K562 (cell line): Measurements from ENCODE around the gene LRIT3. TPM values are rescaled to one million over a fixed set of nuclear protein-coding genes. Genes with fewer than 3 reads are reported as not detected.

Experiments used
- ATAC-seq: fragments of 200-7000 bp; cut with Tn5 transposase; 3 replicates; pipeline ENCODE4 v1.9.1; 2020; ENCODE audit warnings: moderate library complexity
- BruUV-seq: library from RNA; stranded (reverse); fragments of 400-500 nt; replicated peaks from 2 replicates; lab custom pipeline; 2021; lab: Mats Ljungman, UMichigan
- CTCF ChIA-PET: fragments of 300-600 bp; formaldehyde crosslinking; extraction: SDS; loops from one replicate; lab custom pipeline; 2021; ENCODE audit warnings: low intra/inter-chr PET ratio; lab: Yijun Ruan, JAX
- POLR2A ChIA-PET: fragments of 300-600, 350-650 bp; sonication (Branson Sonifier 250); formaldehyde crosslinking; extraction: SDS; loops from one replicate; lab custom pipeline; 2021; ENCODE audit warnings: antibody characterized with exemption, inconsistent platforms; lab: Yijun Ruan, JAX
- DNase-seq, 4 experiments: peaks; one replicate each; pipeline versions ENCODE4 v3.0.0 to v3.0.0-alpha.2; 2011 to 2018; ENCODE audit warnings: low spot score in 3 of 4, mixed read lengths in 3 of 4; ENCODE audit errors: extremely low read depth in 1 of 4
- FAIRE-seq: peaks from 2 replicates; lab custom pipeline; 2011; peaks lifted over from hg19 to GRCh38; lab: Jason Lieb, UNC
- H2AFZ ChIP-seq: 2 replicates; pipeline ENCODE4 v1.6.0; 2011; ENCODE audit warnings: low read depth, low read length, control low read depth, inconsistent platforms
- H3K27ac ChIP-seq: fragments of 200-600 bp; 3 replicates; pipeline ENCODE4 v1.8.0; 2011; ENCODE audit warnings: low read depth, mild to moderate bottlenecking, control low read depth, inconsistent platforms, low read length, moderate library complexity, mixed read lengths; ENCODE audit errors: extremely low read depth
- H3K27me3 ChIP-seq, 2 experiments: fragments of 300-600 bp in 1 of 2; 2 replicates in 1 of 2; 3 replicates in 1 of 2; pipeline versions ENCODE4 v1.6.0 to v1.8.0; 2011; ENCODE audit warnings: inconsistent platforms in 2 of 2, low read length in 2 of 2, mild to moderate bottlenecking in 1 of 2, mixed read lengths in 1 of 2, moderate library complexity in 1 of 2; ENCODE audit not compliant: control insufficient read depth in 2 of 2, insufficient read depth in 2 of 2
- H3K36me3 ChIP-seq: fragments of 300-600 bp; 3 replicates; pipeline ENCODE4 v1.8.0; 2011; ENCODE audit warnings: mild to moderate bottlenecking, low read length, inconsistent platforms; ENCODE audit not compliant: control insufficient read depth, insufficient read depth
- H3K4me1 ChIP-seq, 2 experiments: fragments of 200-600 bp in 1 of 2; replicated peaks in 1 of 2; 2 replicates in 1 of 2; 3 replicates in 1 of 2; pipeline versions ENCODE4 v1.5.1 to v1.8.0; 2011; ENCODE audit warnings: inconsistent platforms in 2 of 2, low read length in 2 of 2, mild to moderate bottlenecking in 1 of 2, mixed read lengths in 1 of 2, moderate library complexity in 1 of 2; ENCODE audit not compliant: control insufficient read depth in 2 of 2, insufficient read depth in 2 of 2
- H3K4me2 ChIP-seq: 2 replicates; pipeline ENCODE4 v1.6.1; 2011; ENCODE audit warnings: low read length, control low read depth, inconsistent platforms, mixed read lengths; ENCODE audit not compliant: insufficient read depth
- H3K4me3 ChIP-seq: fragments of 200-600 bp; sonication (generic), shearing (Covaris generic); 2 replicates; pipeline ENCODE4 v1.5.1; 2016; ENCODE audit warnings: control low read depth, inconsistent platforms
- H3K79me2 ChIP-seq: fragments of 200-600 bp; 3 replicates; pipeline ENCODE4 v1.8.0; 2011; ENCODE audit warnings: low read length, inconsistent platforms; ENCODE audit not compliant: control insufficient read depth, insufficient read depth
- H3K9ac ChIP-seq, 2 experiments: 2 replicates each; pipeline versions ENCODE4 v1.6.0 to v1.6.1; 2011; ENCODE audit warnings: low read depth in 2 of 2, low read length in 2 of 2, control low read depth in 1 of 2, inconsistent platforms in 1 of 2, mild to moderate bottlenecking in 1 of 2, mixed read lengths in 1 of 2; ENCODE audit not compliant: insufficient read depth in 1 of 2
- H3K9me1 ChIP-seq: one replicate; pipeline ENCODE4 v1.6.0; 2011; ENCODE audit warnings: inconsistent platforms, mild to moderate bottlenecking, low read length, moderate library complexity; ENCODE audit not compliant: control insufficient read depth, insufficient read depth
- H3K9me3 ChIP-seq: replicated peaks from 2 replicates; pipeline ENCODE4 v1.5.1; 2011; ENCODE audit warnings: low read depth, low read length, inconsistent platforms; ENCODE audit not compliant: control insufficient read depth, insufficient read depth
- H4K20me1 ChIP-seq: replicated peaks from 2 replicates; pipeline ENCODE4 v1.6.1; 2011; ENCODE audit warnings: low read length, inconsistent platforms, mixed read lengths; ENCODE audit not compliant: control insufficient read depth, insufficient read depth
- L3MBTL2 ChIP-seq: fragments of 450-650 bp; IDR thresholded peaks from 2 replicates; pipeline ENCODE4 v1.6.1; 2016; ENCODE audit warnings: mild to moderate bottlenecking, moderate library complexity
- MAZ ChIP-seq, 2 experiments: fragments of 450-650 bp in 1 of 2; sonication (generic) in 1 of 2; formaldehyde crosslinking; IDR thresholded peaks in 1 of 2; conservative IDR thresholded peaks in 1 of 2; 2 replicates each; pipeline versions ENCODE4 v1.4.0 to v1.5.0; 2020; ENCODE audit warnings: mild to moderate bottlenecking in 1 of 2, missing genetic modification reagents in 1 of 2
- PBX2 ChIP-seq, 2 experiments: IDR thresholded peaks in 1 of 2; conservative IDR thresholded peaks in 1 of 2; 2 replicates each; pipeline ENCODE4 v1.6.1; 2016; ENCODE audit warnings: low read depth in 2 of 2, mild to moderate bottlenecking in 1 of 2, missing compliant biosample characterization in 1 of 2, missing genetic modification characterization in 1 of 2, moderate library complexity in 1 of 2
- PCBP1 ChIP-seq: fragments of 200-400 bp; formaldehyde crosslinking; IDR thresholded peaks from 2 replicates; pipeline ENCODE4 v1.6.1; 2018; ENCODE audit warnings: mild to moderate bottlenecking, low read depth, low read length; ENCODE audit not compliant: poor library complexity, severe bottlenecking
- ZNF174 ChIP-seq: fragments of 250-450 bp; sonication (Bioruptor Pico); IDR thresholded peaks from 2 replicates; pipeline ENCODE4 v1.4.0; 2020; ENCODE audit warnings: mild to moderate bottlenecking
- WGBS: fragments of 100-300 bp; shearing (Covaris generic); methylation state at CpG from one replicate; pipeline ENCODE4 v1.1.6; 2016; ENCODE audit warnings: low coverage, mixed read lengths; ENCODE audit not compliant: insufficient coverage; ENCODE audit errors: missing lambda C conversion rate; 5-methylcytosine and 5-hydroxymethylcytosine counted together
- in situ Hi-C: fragments of 300-500 bp; cut with MboI; formaldehyde crosslinking; loops from 4 replicates; pipeline ENCODE4 v1.15.0; 2018; ENCODE audit warnings: inconsistent platforms, mixed read lengths
- intact Hi-C: fragments of 100-400 bp; cut with micrococcal nuclease; formaldehyde crosslinking; loops from 2 replicates; pipeline ENCODE4 v1.14.2; 2022
- polyA plus RNA-seq, 8 experiments: library from polyadenylated mRNA; depleted of rRNA in 4 of 8; stranded (reverse) in 5 of 8; unstranded in 3 of 8; fragments of >200 nt; fragmentation: Nextera tagmentation in 2 of 8; fragmentation: Illumina TruSeq in 1 of 8; extraction: Ambion mirVana in 2 of 8; extraction: Trizol in 1 of 8; gene quantifications; 2 replicates each; pipeline versions ENCODE4 v1.2.1 to v1.2.3, GENCODE V29; 2011 to 2014; ENCODE audit warnings: inconsistent platforms in 1 of 8, missing spikeins in 1 of 8
- total RNA-seq, 7 experiments: library from RNA; depleted of rRNA in 6 of 7; stranded (reverse); fragments of >200 nt in 6 of 7; fragmentation: Illumina TruSeq in 2 of 7; extraction: Trizol in 2 of 7; gene quantifications; 2 replicates each; pipeline versions ENCODE4 v1.2.1 to v1.2.3, GENCODE V29; 2011 to 2021; ENCODE audit warnings: low replicate concordance in 1 of 7

Gene LRIT3
- total and polyA plus RNA-seq, 9 of the 15 experiments (the other 6 are each of a cell fraction or from before 2014, with no cell fraction given), result 0.04 to 0.10 (median 0.04) TPM; not detected in 4

GRCh38 chr4:109913596-109914241 lies 65.8 kb downstream of the LRIT3 start:
- Histone ChIP-seq H2AFZ (peak overlapping the region; percentile 96; the same call in 1 of the 2 replicates), H4K20me1 (no peaks in the 10 kb centered on the region), H3K9ac (no peak overlapping the region; a peak in 1 of 4 replicates), H3K9me1 (no peaks in the 10 kb centered on the region), H3K27ac (no peak overlapping the region), H3K4me1 (peaks cover 0 to 16% of the 10 kb centered on the region in 2 experiments; a peak in 3 of 5 replicates), H3K4me3 (no peak overlapping the region), H3K9me3 (no peaks in the 10 kb centered on the region), H3K27me3 (no peaks in the 10 kb centered on the region; a peak in 1 of 5 replicates), H3K79me2 (no peaks in the 10 kb centered on the region), H3K4me2 (peak overlapping the region; percentile 59), H3K36me3 (no peaks in the 10 kb centered on the region)
- ChIA-PET CTCF (interaction anchor here (0.6 kb wide), 1 partner anchor 85 kb away, joined by 4 read pairs; no protein-coding TSS in a partner anchor), POLR2A (interaction anchor here (1.1 to 1.7 kb wide), 2 partner anchors 10 to 17 kb away, joined by 6 to 10 read pairs; no protein-coding TSS in a partner anchor)
- no peak for DNase-seq
- intact Hi-C loops (no loop called here), in situ Hi-C loops (no loop called here)
- no peak for ATAC-seq
- 27% methylated on average over 2 of the region's 2 CpGs for WGBS
- TF ChIP-seq L3MBTL2 (no peak), MAZ (CRISPR knock-in tag; conservative IDR thresholded peaks at IDR 0.05 in 1 of 2, IDR thresholded peaks at IDR 0.05 in 1 of 2) (no peak), PCBP1 (no peak), PBX2 (CRISPR knock-in tag; IDR thresholded peaks at IDR 0.05; ENCODE audit: low read depth) (no peak), PBX2 (tag; conservative IDR thresholded peaks at IDR 0.05; ENCODE audit: low read depth) (no peak), ZNF174 (CRISPR knock-in tag) (no peak)
- FAIRE-seq, result no peak
- no TSS peak for BruUV-seq
